NCI-H2081 treated with DMSO at 0.1 percent for 48 hours (cell line): ENCODE data around the gene RPL7L1.
"Not testable (repeated sequence)": the region's sequence is repeated elsewhere in the genome, so short reads cannot be mapped to it uniquely, and the experiment has no call there.

Experiments used
- DNase-seq: peaks from one replicate; lab custom pipeline; 2025; lab: John Stamatoyannopoulos, UW

The RPL7L1 gene

GRCh38 chr6:42891199-42891722, 11.8 kb downstream of the RPL7L1 start:
- DNase-seq, result no peak

- not testable (repeated sequence) for DNase-seq
Observed at GRCh38 chr6:42894041-42894828, 14.8 kb downstream of the RPL7L1 start.

GRCh38 chr6:42896178-42896719, 16.8 kb downstream of the RPL7L1 start:
- peak; percentile 94 for DNase-seq

- DNase-seq, result no peak
Observed at GRCh38 chr6:42898891-42899361, 19.5 kb downstream of the RPL7L1 start.

- no peak for DNase-seq
Observed at GRCh38 chr6:42899871-42900270, 20.5 kb downstream of the RPL7L1 start.

- peak; percentile 13 for DNase-seq
Observed at GRCh38 chr6:42901538-42901957, 22.1 kb downstream of the RPL7L1 start.

GRCh38 chr6:42902429-42903263, 23.2 kb downstream of the RPL7L1 start:
- DNase-seq, result not testable (repeated sequence)

- no peak for DNase-seq
Observed at GRCh38 chr6:42904467-42904866, 25.1 kb downstream of the RPL7L1 start.

- DNase-seq, result no peak
Observed at GRCh38 chr6:42907336-42907735, 27.9 kb downstream of the RPL7L1 start.

- DNase-seq, result no peak
Observed at GRCh38 chr6:42909835-42910234, 30.4 kb downstream of the RPL7L1 start.

- no peak for DNase-seq
Observed at GRCh38 chr6:42911171-42912021, 32.0 kb downstream of the RPL7L1 start.

GRCh38 chr6:42914546-42914945, 35.1 kb downstream of the RPL7L1 start:
- DNase-seq, result no peak

GRCh38 chr6:42915732-42916131, 36.3 kb downstream of the RPL7L1 start, which contains the start of gene PTCRA:
TSS of gene PTCRA (plus strand) at chr6:42916053. CDS start at chr6:42916070, 17 bp downstream.
- DNase-seq, result no peak

GRCh38 chr6:42916288-42916687, 36.9 kb downstream of the RPL7L1 start:
- DNase-seq, result no peak

- DNase-seq, result no peak
Observed at GRCh38 chr6:42921801-42922200, 42.4 kb downstream of the RPL7L1 start.

- DNase-seq, result no peak
Observed at GRCh38 chr6:42923666-42924065, 44.2 kb downstream of the RPL7L1 start.

- DNase-seq, result no peak
Observed at GRCh38 chr6:42925248-42925857, 45.9 kb downstream of the RPL7L1 start.

- DNase-seq, result peak; percentile 92
Observed at GRCh38 chr6:42928986-42929820, 49.8 kb downstream of the RPL7L1 start, which contains the start of gene CNPY3. TSS of gene CNPY3 (plus strand) at chr6:42929480. CDS start at chr6:42929571, 91 bp downstream.

- no peak for DNase-seq
Observed at GRCh38 chr6:42929821-42930360, 50.5 kb downstream of the RPL7L1 start.

- DNase-seq, result no peak
Observed at GRCh38 chr6:42932412-42932811, 53.0 kb downstream of the RPL7L1 start.
